HepG2 (cell line): ENCODE results near the gene TFAP2E. TPM values are rescaled to one million over a fixed set of nuclear protein-coding genes. Genes with fewer than 3 reads are reported as not detected.

ENCODE experiments used
- AGO2 ChIP-seq: fragments of 200-400 bp; formaldehyde crosslinking; optimal IDR thresholded peaks from 2 replicates; pipeline ENCODE3; 2017; ENCODE audit warnings: mild to moderate bottlenecking, low read depth, low read length, moderate library complexity
- ATF7-NPFF ChIP-seq: sonication (generic); formaldehyde crosslinking; IDR thresholded peaks from 2 replicates; pipeline ENCODE4 v1.8.1; 2023; ENCODE audit warnings: mild to moderate bottlenecking, low read depth, missing genetic modification reagents, moderate library complexity
- BRCA1 ChIP-seq: sonication (generic); formaldehyde crosslinking; IDR thresholded peaks from 2 replicates; pipeline ENCODE4 v1.4.0; 2020; ENCODE audit warnings: missing genetic modification reagents
- BRD4 ChIP-seq: sonication (generic); formaldehyde crosslinking; IDR thresholded peaks from 2 replicates; pipeline ENCODE4 v1.4.0; 2020; ENCODE audit warnings: missing genetic modification reagents
- EHMT2 ChIP-seq: fragments of 200-600 bp; sonication (generic); IDR thresholded peaks from 2 replicates; pipeline ENCODE4 v1.7.0; 2017; ENCODE audit warnings: antibody characterized with exemption, low read depth, low read length, borderline replicate concordance
- FOXO1 ChIP-seq: sonication (generic); formaldehyde crosslinking; IDR thresholded peaks from 2 replicates; pipeline ENCODE4 v1.4.0; 2020; ENCODE audit warnings: missing genetic modification reagents
- GATAD2A ChIP-seq: IDR thresholded peaks from 2 replicates; pipeline ENCODE4 v1.6.1; 2016
- GTF3A ChIP-seq: sonication (generic); formaldehyde crosslinking; conservative IDR thresholded peaks from 2 replicates; pipeline ENCODE4 v1.4.0; 2020; ENCODE audit warnings: mild to moderate bottlenecking, missing genetic modification reagents
- HNRNPH1 ChIP-seq: fragments of 200-400 bp; formaldehyde crosslinking; optimal IDR thresholded peaks from 2 replicates; pipeline ENCODE3; 2017; ENCODE audit warnings: mild to moderate bottlenecking, low read depth, low read length
- KLF9 ChIP-seq: IDR thresholded peaks from 2 replicates; pipeline ENCODE4 v1.6.1; 2016; ENCODE audit warnings: low read depth
- NFIB ChIP-seq: sonication (generic); formaldehyde crosslinking; IDR thresholded peaks from 2 replicates; pipeline ENCODE4 v1.9.0; 2021; ENCODE audit warnings: missing genetic modification reagents, mild to moderate bottlenecking, borderline replicate concordance
- PAX8 ChIP-seq: sonication (generic); formaldehyde crosslinking; IDR thresholded peaks from 2 replicates; pipeline ENCODE4 v1.8.0; 2022; ENCODE audit warnings: mild to moderate bottlenecking, missing genetic modification reagents, borderline replicate concordance
- RELA ChIP-seq: sonication (generic); formaldehyde crosslinking; IDR thresholded peaks from 2 replicates; pipeline ENCODE4 v1.4.0; 2020; ENCODE audit warnings: missing genetic modification reagents
- SIX4 ChIP-seq: sonication (generic); formaldehyde crosslinking; IDR thresholded peaks from 2 replicates; pipeline ENCODE4 v1.4.0; 2020; ENCODE audit warnings: missing genetic modification reagents
- SP140L ChIP-seq: sonication (generic); formaldehyde crosslinking; IDR thresholded peaks from 2 replicates; pipeline ENCODE4 v1.4.0; 2020; ENCODE audit warnings: missing genetic modification reagents, borderline replicate concordance
- SRY ChIP-seq: sonication (generic); formaldehyde crosslinking; IDR thresholded peaks from 2 replicates; pipeline ENCODE4 v1.8.0; 2022; ENCODE audit warnings: mild to moderate bottlenecking, missing genetic modification reagents
- SSRP1 ChIP-seq: IDR thresholded peaks from 2 replicates; pipeline ENCODE4 v1.6.1; 2016; ENCODE audit warnings: control low read depth
- TARDBP ChIP-seq: sonication (generic); formaldehyde crosslinking; IDR thresholded peaks from 2 replicates; pipeline ENCODE4 v1.8.0; 2022; ENCODE audit warnings: mild to moderate bottlenecking, missing genetic modification reagents
- TCF7 ChIP-seq: sonication (generic); IDR thresholded peaks from 2 replicates; pipeline ENCODE4 v1.6.1; 2016; ENCODE audit warnings: antibody characterized with exemption, low read depth
- ZFP36L2 ChIP-seq: sonication (generic); formaldehyde crosslinking; IDR thresholded peaks from 2 replicates; pipeline ENCODE4 v1.4.0; 2020; ENCODE audit warnings: missing genetic modification reagents
- ZNF282 ChIP-seq: fragments of 450-650 bp; IDR thresholded peaks from 2 replicates; pipeline ENCODE4 v1.6.1; 2018; ENCODE audit not compliant: partially characterized antibody
- ZNF44 ChIP-seq: sonication (generic); formaldehyde crosslinking; IDR thresholded peaks from 2 replicates; pipeline ENCODE4 v1.5.1; 2020; ENCODE audit warnings: mild to moderate bottlenecking, missing genetic modification reagents
- ZNF557 ChIP-seq: sonication (generic); formaldehyde crosslinking; IDR thresholded peaks from 2 replicates; pipeline ENCODE4 v1.4.0; 2020; ENCODE audit warnings: missing genetic modification reagents
- ZNF724P ChIP-seq: sonication (generic); formaldehyde crosslinking; IDR thresholded peaks from 2 replicates; pipeline ENCODE4 v1.8.0; 2022; ENCODE audit warnings: missing genetic modification reagents, borderline replicate concordance
- polyA plus RNA-seq, 8 experiments: library from polyadenylated mRNA; depleted of rRNA in 3 of 8; stranded (reverse) in 7 of 8; unstranded in 1 of 8; fragments of >200 nt; fragmentation: Illumina TruSeq in 4 of 8; extraction: Trizol in 4 of 8; gene quantifications; 2 replicates each; pipeline versions ENCODE4 v1.2.1 to v1.2.3, GENCODE V29; 2011 to 2016; ENCODE audit warnings: low read depth in 4 of 8, missing spikeins in 1 of 8, mixed read lengths in 1 of 8; ENCODE audit not compliant: insufficient read depth in 1 of 8
- total RNA-seq, 5 experiments: library from RNA; depleted of rRNA; stranded (reverse); fragments of >200 nt; fragmentation: Illumina TruSeq; extraction: Trizol; gene quantifications; 2 replicates each; pipeline ENCODE4 v1.2.3, GENCODE V29; 2016; ENCODE audit warnings: low read depth in 1 of 5
- TF ChIP-seq, protein P1 (sequence below): sonication (generic); formaldehyde crosslinking; IDR thresholded peaks from 2 replicates; pipeline ENCODE4 v1.5.0; 2020; ENCODE audit warnings: missing genetic modification reagents
- TF ChIP-seq, protein P2 (sequence below): sonication (generic); formaldehyde crosslinking; IDR thresholded peaks from 2 replicates; pipeline ENCODE4 v1.8.0; 2022; ENCODE audit warnings: low read depth, missing genetic modification reagents
- TF ChIP-seq, protein P3 (sequence below): IDR thresholded peaks from 2 replicates; pipeline ENCODE4 v1.6.1; 2016; ENCODE audit warnings: low read depth, control low read depth
- TF ChIP-seq, protein P4 (sequence below): sonication (generic); formaldehyde crosslinking; IDR thresholded peaks from 2 replicates; pipeline ENCODE4 v1.8.0; 2023; ENCODE audit warnings: mild to moderate bottlenecking, missing genetic modification reagents

TFAP2E gene
- total and polyA plus RNA-seq, 2 of the 13 experiments (the other 11 are each of a cell fraction or from before 2014, with no cell fraction given): 0.31 to 0.41 TPM

GRCh38 chr1:35557611-35558373 is 15.3 kb upstream of the TFAP2E start, which contains the start of gene NCDN (continued):
- TF ChIP-seq TARDBP (CRISPR knock-in tag): peak; percentile 95; the same call in 1 of the 2 replicates
- no peak for TF ChIP-seq PAX8 (CRISPR knock-in tag)
- no peak for TF ChIP-seq KLF9 (CRISPR knock-in tag)
- TF ChIP-seq ZNF724P: 0 out of 2 replicates have a peak, but pooled peaks have one; percentile 71
- TF ChIP-seq NFIB (CRISPR knock-in tag): no peak
- 0 out of 2 replicates have a peak, but pooled peaks have one; percentile 73 for TF ChIP-seq BRCA1 (CRISPR knock-in tag)
- TF ChIP-seq FOXO1 (CRISPR knock-in tag): peak; percentile 24; the same call in 1 of the 2 replicates
- TF ChIP-seq, protein P1, sequence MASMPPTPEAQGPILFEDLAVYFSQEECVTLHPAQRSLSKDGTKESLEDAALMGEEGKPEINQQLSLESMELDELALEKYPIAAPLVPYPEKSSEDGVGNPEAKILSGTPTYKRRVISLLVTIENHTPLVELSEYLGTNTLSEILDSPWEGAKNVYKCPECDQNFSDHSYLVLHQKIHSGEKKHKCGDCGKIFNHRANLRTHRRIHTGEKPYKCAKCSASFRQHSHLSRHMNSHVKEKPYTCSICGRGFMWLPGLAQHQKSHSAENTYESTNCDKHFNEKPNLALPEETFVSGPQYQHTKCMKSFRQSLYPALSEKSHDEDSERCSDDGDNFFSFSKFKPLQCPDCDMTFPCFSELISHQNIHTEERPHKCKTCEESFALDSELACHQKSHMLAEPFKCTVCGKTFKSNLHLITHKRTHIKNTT (CRISPR knock-in tag): no peak
- no peak for TF ChIP-seq HNRNPH1
- TF ChIP-seq SP140L (CRISPR knock-in tag): no peak
- TF ChIP-seq ZNF282: no peak
- 0 out of 2 replicates have a peak, but pooled peaks have one; percentile 22 for TF ChIP-seq ZNF44 (CRISPR knock-in tag)
- peak; percentile 96; the same call in 1 of the 2 replicates for TF ChIP-seq SSRP1
- TF ChIP-seq RELA (CRISPR knock-in tag): no peak
- TF ChIP-seq GATAD2A: no peak; the same call in 1 of the 2 replicates
- TF ChIP-seq, protein P2, sequence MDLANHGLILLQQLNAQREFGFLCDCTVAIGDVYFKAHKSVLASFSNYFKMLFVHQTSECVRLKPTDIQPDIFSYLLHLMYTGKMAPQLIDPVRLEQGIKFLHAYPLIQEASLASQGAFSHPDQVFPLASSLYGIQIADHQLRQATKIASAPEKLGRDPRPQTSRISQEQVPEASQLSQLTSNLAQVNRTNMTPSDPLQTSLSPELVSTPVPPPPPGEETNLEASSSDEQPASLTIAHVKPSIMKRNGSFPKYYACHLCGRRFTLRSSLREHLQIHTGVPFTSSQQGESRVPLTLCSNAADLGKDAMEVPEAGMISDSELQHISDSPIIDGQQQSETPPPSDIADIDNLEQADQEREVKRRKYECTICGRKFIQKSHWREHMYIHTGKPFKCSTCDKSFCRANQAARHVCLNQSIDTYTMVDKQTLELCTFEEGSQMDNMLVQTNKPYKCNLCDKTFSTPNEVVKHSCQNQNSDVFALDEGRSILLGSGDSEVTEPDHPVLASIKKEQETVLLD (CRISPR knock-in tag): 0 out of 2 replicates have a peak, but pooled peaks have one; percentile 32
- no peak for TF ChIP-seq AGO2
- TF ChIP-seq SIX4: no peak
- TF ChIP-seq ATF7-NPFF (CRISPR knock-in tag): peak; percentile 49; the same call in 1 of the 2 replicates
- no peak for TF ChIP-seq TCF7
- TF ChIP-seq BRD4: no peak; the same call in 1 of the 2 replicates
- TF ChIP-seq EHMT2: no peak
- no peak for TF ChIP-seq GTF3A (CRISPR knock-in tag)
- no peak for TF ChIP-seq ZFP36L2 (CRISPR knock-in tag)
- TF ChIP-seq, protein P3, sequence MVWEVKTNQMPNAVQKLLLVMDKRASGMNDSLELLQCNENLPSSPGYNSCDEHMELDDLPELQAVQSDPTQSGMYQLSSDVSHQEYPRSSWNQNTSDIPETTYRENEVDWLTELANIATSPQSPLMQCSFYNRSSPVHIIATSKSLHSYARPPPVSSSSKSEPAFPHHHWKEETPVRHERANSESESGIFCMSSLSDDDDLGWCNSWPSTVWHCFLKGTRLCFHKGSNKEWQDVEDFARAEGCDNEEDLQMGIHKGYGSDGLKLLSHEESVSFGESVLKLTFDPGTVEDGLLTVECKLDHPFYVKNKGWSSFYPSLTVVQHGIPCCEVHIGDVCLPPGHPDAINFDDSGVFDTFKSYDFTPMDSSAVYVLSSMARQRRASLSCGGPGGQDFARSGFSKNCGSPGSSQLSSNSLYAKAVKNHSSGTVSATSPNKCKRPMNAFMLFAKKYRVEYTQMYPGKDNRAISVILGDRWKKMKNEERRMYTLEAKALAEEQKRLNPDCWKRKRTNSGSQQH (CRISPR knock-in tag): no peak
- TF ChIP-seq, protein P4, sequence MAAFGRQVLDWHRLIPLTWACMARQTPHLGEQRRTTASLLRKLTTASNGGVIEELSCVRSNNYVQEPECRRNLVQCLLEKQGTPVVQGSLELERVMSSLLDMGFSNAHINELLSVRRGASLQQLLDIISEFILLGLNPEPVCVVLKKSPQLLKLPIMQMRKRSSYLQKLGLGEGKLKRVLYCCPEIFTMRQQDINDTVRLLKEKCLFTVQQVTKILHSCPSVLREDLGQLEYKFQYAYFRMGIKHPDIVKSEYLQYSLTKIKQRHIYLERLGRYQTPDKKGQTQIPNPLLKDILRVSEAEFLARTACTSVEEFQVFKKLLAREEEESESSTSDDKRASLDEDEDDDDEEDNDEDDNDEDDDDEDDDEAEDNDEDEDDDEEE (CRISPR knock-in tag): 0 out of 2 replicates have a peak, but pooled peaks have one; percentile 47
- TF ChIP-seq SRY (CRISPR knock-in tag): no peak
- no peak for TF ChIP-seq ZNF557 (CRISPR knock-in tag)
